HG03342 (cell line): ENCODE measurements around the gene SRR.

Experiments used
- ATAC-seq: cut with Tn5 transposase; IDR thresholded peaks from one replicate; pipeline ENCODE4 v1.9.1; 2021; ENCODE audit warnings: mild to moderate bottlenecking, moderate library complexity; ENCODE audit not compliant: unreplicated experiment

SRR gene

DNA sequence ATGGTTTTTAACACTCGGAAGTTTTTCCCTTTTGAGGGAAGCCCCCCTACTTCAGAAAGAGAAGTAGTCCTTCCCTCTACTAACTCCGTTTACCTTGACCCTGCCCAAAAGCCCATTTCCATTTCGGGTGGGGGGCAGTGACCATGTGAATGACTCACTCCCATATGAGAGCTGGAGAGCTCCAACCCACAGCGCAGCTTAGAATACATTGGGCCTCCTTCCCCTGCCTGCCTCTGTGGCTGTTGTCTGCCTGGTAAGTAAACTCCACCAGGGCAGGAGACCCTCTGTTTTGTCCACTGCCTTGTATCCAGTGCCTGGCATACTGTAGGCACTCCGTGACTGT is 34.5 kb downstream of the SRR start:
- no peak for ATAC-seq

DNA sequence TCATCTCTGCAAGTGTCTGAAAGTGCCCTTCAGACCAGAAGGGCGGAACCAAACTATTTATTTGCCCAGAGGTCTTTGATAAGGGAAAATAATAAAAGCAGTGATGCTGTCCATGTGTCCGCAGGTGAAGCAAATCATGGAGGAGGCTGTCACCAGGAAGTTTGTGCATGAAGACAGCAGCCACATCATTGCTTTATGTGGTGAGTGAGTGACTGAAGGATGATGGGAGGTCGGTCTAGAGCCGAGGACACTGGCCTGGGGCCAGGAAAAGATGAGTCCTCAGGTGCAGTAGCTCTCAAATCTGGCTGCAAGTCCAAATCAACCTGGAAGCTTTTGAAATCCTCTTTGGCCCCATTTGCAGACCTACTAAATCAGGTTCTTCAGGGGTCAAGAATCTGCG is 39.7 kb downstream of the SRR start:
- no peak for ATAC-seq

DNA sequence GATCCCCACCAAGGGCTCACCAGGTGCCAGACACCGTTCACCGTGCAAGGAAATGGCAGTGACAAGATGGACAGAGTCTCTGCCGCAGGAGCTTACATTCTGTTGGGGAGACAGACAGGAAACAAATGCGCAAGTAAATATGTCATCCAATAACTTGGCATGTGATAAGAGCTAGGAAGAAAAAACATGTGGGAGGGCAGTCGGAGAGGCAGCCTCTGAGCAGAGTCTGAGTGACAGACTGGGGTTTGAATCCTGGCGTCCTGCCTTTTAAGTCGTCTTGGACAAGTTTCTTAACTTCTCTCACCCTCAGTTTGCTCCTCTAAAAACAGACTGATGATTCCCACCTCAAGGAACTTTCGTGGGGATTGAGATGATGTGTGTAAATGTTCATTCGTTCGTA is 40.8 kb downstream of the SRR start:
- ATAC-seq, result no peak

DNA sequence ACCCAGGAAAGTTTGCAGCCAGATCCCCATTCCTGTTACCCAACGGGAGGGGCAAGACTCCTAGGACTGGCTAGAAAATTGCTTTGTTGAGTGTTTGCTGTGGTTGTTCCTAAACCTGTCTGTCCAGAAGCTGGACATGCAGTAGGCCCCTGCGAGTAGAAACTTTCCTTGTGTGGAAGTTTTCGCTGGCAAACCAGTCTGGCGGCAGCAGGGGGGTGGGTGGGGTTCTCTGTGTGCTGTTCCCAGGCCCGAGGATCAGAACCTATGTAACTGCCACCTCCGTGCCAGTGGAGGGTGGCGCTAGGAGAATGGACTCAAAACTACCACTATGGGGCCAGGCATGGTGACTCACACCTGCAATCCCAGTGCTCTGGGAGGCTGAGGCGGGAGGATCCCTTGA is 42.7 kb downstream of the SRR start:
- no peak for ATAC-seq

DNA sequence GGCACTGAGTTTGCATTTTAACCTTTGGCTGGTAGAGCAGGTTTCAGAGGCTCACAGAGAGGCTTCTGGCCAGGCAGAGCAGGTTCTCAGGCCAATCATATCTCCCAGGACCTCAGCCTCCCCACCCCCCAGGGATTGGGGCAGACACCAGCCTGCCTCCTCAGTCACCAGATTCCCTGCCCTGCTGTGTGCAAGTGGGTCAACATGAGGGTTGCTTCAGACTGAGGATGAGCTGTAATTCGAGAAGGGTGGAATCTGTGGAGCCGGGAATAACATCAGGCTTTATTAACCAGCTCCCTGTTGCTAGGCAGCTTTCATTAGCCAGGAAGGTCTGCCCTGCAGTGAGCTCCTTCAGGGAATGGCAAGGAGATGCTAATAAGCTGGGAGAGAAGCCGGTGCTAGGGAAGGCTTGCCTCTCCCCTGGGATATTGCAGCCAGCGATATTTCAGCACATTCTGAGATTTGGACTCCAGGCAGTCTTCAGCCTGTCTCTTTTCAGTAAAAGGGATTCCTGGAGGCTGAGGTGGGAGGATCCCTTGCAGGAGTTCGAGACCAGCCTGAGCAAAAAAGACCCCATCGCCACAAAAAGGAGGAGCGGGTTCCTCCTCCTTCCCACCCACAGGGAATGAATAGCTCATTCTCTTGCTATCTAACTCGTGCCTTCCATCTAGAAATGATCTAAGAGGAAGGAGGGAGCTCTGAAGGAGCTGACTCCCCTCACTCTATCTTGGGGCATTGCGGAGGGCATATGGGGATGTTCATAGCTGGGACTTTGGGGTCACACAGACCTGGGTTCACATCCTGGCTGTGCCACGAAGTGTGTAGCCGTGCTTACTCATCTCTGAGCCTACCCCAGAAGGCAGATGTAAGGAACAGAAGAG is 44.3 kb downstream of the SRR start:
- no peak for ATAC-seq

DNA sequence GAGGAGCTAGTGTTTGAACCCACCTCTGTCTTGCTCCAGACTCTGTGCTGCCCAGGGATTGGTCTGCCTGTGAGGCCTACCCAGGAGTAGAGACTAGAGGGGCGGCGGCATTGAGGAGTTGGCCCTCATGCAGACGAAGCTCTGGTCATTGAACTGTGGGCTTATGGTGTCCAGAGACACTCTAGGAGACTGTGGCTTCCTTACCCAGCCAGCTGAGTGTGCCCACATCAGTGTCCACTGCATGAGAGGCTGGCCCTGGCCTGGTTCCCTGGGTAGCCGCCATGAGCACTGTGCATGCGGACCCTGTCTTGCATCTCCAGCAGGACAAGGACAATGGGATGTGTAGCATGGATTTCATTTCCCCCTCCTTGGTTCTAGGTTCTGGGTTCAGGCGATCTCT is 47.5 kb downstream of the SRR start:
- ATAC-seq, result no peak

DNA sequence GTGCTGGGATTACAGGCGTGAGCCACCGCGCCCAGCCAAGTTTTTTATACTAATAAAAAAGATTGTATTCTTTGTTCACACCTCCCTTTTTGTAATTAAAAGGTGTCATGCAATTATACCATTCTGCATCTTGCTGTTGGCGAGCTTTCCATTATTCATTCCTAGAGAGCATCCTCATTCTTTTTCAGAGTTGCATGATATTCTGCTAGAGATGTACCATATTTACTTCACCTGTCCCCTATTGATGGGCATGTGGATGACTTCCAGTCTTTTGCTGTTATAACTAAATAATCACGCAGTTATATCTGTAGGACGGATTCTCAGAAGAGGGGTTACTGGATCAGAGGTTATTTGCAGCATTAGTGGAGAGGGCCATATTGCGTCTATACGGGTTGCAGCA is 50.6 kb downstream of the SRR start:
- no peak for ATAC-seq

DNA sequence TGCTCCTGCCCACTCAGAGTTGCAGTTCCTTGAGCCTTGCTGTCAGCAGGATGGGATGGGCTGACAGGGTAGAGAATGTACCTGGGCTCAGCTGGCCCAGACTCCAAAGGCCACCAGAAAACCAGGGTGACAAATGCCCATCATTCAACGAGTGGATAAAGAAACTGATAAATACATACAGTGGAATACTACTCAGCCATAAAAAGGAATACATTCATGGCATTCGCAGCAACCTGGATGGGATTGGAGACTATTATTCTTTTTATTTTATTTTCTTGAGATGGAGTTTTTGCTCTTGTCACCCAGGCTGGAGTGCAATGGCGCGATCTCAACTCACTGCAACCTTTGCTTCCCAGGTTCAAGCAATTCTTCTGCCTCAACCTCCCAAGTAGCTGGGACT is 53.5 kb downstream of the SRR start:
- no peak for ATAC-seq

DNA sequence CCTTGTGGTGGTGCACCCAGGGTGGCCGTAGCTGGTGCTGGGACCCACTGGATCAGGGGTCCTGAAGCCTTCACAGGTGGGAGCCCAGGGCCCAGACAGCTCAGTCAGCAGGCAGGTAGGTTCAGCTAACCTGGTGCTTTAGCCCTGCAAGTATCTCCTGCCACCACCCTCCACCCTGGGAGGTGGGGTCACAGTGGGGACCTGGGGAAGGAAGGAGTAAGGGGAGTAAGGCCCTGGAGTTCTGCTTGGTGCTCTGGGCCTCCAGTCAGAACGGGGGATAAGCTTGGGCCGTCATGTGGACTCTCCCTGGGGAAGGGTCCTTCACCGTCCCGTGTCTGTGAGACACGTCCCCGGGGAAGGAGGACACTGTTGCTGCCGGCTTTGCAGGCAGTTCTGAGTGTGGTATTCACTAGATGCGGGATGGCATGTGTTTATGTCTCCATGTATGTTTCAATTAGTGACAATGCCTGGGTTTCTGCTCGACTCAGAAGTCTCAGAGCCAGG is 54.2 kb downstream of the SRR start:
- ATAC-seq, result no peak

DNA sequence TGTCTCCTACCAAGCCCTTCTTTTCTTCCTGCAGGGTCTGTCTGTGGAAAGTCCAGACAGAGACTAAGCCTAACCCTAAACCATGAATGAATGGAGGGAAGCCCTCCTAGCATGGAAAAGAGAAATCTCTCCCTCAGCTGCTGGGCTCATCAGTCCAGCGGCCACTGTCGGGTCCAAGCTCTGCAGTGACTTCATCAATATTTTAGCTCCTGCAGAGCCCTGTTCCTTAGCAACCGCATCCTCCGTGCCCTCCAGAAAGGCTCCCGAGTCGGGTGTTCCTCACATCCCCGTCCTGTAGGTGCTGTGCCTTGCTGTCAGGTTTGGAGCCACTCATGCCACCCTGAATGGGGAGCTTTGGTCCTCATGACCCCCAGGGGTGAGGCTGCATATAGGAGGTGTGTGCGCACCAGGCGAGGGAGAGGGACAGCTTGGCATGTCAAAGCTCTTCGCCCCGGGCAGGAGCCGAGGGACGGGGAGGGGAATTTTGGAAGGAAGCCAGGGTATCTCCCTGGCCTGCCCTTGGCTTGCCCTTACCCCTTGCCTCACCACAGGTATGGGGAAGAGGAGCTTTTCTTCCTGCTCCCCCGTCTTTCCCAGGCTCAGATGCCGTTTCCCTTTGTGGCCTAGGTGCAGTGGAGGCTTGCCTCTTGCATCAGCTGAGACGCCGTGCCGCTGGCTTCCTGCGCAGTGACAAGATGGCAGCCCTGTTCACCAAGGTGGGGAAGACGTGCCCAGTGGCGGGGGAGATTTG is 57.4 kb downstream of the SRR start:
- ATAC-seq, result no peak

DNA sequence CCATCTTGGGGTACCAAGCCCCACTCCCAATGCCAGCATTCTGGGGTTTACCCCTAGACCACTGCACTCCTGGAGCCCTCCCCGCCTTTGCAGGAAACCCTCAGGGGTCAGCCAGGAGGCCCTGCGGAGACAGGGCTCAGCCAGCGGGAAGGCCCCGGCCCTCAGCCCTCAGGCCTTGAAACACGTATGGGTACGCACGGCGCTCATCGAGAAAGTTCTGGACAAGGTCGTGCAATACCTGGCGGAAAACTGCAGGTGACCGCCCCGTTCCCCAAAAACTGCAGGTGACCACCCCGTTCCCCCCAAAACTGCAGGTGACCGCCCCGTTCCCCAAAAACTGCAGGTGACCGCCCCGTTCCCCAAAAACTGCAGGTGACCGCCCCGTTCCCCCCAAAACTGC is 58.3 kb downstream of the SRR start:
- ATAC-seq, result no peak

DNA sequence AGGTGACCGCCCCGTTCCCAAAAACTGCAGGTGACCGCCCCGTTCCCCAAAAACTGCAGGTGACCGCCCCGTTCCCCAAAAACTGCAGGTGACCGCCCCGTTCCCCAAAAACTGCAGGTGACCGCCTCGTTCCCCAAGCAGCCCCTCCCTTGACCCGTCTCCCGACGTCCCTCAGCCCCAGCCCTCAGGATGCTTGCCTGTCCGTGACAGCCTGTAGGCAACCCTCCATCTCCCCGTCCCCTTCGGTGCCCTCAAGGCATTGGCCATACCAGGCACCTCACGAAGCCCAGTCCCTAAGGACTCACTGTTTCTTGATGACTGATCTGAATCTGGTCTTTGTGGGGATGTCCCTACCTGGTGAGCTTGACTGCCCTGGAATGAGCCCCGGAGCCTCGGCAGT is 58.7 kb downstream of the SRR start:
- ATAC-seq, result no peak

DNA sequence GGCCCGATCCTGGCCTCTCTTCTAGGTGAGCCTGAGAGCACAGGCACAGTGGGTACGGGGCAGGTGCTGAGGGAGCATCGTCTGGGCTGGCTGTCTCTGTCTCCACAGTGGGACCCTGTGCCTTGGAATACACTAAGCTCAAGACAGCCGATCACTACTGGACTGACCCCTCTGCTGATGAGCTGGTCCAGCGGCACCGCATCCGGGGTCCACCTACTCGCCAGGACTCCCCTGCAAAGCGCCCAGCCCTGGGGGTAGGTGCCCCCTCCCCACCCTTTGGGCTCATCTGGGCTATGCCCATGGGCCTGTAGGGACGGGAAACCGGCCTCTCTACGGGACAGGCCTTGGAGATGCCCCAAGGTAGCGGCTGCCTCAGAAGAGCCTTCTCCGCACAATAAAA is 59.1 kb downstream of the SRR start:
- ATAC-seq, result no peak

DNA sequence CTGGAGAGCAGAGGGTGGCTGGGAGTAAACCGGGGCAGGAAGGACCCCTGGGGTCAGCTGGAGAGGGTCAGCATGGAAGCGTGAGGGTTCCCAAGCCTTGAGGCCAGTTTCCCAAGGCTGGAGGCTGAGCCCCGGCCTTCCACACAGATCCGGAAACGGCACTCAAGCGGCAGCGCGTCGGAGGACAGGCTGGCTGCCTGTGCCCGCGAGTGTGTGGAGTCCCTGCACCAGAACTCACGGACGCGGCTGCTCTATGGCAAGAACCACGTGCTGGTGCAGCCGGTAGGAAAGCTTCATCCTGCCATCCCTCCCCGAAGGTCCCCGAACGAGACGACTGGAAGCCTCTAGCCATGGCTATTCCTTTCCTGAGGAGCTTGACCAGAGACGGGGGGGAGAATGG is 59.6 kb downstream of the SRR start:
- no peak for ATAC-seq

DNA sequence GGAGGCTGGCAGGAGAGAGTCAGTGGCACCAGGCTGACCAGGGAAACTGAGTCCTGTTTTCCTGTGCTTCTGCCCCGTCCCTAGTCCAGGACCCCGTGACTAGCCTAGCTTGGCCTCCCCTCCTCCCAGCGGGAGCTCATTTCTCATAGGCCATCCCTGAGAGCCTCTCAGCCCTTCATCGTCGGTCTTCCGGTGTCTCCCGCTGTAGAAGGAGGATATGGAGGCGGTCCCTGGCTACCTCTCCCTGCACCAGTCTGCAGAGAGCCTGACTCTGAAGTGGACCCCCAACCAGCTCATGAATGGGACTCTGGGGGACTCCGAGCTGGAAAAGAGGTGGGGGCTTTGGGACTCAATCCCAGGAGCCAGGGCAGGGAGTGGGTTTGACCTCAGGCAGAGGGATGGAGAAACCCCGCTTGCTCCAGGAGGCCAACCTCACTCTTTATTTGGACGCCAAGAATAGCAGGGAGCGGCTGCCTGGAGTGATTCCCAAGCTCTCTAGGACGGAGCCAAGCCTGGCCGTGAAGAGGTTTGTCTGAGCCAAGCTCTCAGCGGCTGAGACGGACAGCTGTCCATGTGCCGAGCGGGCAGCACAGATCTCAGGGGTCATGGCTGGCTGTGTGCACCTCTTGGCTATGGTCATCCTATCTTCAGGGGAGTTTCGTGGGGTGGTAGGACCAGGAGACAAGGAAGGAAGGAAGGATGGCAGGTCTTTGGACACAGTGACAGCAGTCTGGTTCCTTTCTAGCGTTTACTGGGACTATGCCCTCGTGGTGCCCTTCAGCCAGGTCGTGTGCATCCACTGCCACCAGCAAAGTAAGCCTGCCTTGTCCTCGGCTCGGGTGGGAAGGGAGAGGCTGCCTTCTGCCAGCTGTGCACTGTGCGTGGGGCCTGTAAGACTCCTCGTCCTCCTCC is 60.4 kb downstream of the SRR start:
- no peak for ATAC-seq

DNA sequence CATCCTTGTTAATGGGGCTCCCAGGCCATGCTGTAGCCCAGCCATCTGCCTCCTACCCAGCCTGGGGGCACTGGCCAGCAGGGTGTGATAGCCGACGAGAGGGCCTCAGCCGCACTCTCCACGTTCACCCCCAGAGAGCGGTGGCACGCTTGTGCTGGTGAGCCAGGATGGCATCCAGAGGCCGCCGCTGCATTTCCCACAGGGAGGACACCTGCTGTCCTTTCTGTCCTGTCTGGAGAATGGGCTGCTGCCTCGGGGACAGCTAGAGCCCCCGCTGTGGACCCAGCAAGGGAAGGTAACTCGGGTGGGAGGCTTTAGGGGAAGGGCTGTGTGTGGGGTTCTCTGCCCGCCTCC is 61.0 kb downstream of the SRR start:
- no peak for ATAC-seq

DNA sequence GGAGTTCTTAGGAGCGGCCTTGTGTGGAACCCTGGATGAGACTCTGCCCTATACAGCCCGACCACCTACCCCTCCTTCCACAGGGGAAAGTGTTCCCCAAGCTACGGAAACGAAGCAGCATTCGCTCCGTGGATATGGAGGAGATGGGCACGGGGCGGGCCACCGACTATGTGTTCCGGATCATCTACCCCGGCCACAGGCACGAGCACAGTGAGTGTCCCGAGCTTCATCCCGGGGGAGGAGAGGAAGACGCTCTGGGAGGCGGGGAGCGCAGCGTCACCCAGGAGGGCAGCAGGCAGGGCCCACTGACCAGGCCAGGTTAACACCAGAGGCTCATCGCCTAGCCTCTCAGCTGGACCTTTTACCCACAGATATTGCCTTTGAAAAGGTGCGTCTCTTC is 61.4 kb downstream of the SRR start:
- no peak for ATAC-seq

DNA sequence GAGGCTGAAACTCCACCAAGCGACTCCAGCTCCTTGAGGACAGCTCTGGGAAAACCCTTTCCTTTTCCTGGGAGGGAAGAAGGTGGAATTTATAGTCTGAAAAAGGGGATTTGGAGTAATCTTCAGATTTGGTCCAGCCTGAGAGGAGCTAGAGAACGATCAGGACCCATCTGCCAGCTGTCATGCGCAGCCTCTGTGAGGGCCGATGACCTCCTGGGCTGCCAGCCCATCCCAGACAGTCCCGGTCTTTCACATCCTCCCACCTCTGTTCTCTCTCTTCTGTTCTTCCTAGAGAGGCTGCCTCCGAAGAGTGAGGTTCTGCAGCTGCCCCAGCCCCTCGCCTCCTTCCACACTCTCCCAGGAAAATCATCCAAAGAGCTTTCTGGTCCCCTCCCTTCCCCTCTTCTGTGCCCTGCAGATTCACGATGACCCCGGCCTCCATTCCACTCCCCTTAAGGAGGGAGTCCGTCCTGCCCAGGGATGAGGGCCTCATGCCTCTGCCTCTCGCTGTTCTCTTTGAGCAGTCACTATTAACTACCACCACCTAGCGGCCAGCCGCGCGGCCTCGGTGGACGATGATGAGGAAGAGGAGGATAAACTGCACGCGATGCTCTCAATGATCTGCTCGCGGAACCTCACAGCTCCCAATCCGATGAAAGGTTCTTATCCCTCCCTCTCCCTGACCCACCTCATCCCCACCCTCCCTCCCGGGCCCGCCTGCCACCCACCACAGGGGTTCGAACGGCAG is 63.2 kb downstream of the SRR start:
- ATAC-seq, result no peak

DNA sequence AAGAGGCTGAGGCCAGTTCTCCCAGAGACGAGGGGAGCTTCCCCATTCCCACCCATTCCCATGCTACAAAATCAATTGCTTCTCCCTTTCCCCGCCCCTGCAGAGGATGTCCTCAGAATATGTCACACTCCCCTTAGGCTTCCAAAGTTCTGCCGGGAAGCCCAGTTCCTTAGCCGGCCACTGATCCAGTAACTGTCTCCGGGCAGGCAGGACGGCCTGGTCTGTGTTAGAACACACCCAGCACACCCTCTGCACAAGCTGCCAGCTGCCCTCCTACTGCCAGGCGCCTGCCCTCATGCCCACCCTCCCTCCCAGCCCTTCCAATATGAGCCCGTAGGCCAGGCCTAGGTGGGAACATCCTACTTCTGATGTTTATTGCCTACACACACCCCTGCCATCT is 64.6 kb downstream of the SRR start:
- ATAC-seq, result no peak

DNA sequence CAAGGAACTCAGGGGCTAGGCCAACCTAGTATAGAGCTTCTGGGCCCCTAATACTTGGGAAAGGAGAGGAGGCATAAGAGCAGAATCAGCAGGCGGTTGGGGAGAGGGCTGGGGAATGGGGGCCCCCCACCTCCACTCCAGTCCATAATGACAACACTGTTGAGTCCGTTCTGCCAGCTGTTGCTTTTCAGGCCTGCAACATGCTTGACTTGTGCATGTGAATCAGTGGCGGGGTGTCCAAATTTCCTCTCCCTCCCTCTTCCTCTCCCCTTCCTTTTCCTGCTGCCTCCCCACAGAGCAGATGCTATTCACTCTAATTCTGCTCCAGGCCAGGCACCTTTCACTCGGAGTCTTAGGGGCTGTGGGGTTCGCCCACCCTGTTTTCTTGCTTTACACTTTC is 65.3 kb downstream of the SRR start:
- no peak for ATAC-seq
